Stimulated activated CD4-positive, alpha-beta T cell treated with anti-CD3 and anti-CD28 coated beads, Interleukin-4, amount 100 ng/mL, for 1 hour (primary cell): Measurements from ENCODE around the gene C1orf105.

Experiments
- DNase-seq: peaks from one replicate; pipeline ENCODE4 v3.0.0-alpha.2; 2020

C1orf105 gene

DNA sequence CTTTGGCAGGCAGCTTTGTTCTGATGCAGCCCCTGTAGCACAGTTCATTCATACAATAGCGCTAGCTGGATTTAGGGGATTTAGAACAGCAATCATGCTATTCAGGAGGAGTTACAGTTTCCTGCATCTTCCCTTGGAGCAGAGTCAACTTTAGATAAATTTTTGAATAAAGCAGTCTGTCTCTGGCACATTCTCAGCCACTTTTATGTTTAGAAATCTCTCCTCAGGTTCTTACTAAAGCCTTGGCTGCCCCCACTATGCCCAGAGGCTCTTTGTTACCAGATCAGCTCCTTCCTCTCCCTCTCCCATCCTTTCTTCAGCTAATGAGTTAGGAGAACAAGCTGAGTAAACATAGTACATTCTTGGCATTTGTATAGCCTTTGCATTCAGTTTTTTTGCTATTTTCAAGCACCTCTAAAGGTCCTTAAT is 40.4 kb downstream of the C1orf105 start:
- no peak for DNase-seq

DNA sequence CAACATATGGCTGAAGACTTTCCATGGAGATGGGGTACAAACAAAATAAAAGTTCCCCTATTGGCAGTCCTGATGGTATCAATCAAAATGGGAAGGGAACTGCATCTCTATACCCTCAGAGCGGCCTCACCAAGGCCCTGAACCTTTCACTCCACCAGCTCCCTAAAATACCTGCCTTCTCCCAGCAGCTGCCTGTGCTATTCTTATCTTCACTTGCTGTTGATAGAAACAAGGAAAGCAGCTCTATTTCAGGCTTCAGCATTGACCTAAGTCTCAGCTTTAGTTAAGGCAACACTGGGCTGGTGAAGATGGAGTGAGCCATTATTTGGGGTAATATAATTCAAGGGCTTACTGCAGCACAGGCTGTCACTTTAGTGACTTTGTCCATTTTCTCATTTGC is 45.1 kb downstream of the C1orf105 start:
- no peak for DNase-seq

DNA sequence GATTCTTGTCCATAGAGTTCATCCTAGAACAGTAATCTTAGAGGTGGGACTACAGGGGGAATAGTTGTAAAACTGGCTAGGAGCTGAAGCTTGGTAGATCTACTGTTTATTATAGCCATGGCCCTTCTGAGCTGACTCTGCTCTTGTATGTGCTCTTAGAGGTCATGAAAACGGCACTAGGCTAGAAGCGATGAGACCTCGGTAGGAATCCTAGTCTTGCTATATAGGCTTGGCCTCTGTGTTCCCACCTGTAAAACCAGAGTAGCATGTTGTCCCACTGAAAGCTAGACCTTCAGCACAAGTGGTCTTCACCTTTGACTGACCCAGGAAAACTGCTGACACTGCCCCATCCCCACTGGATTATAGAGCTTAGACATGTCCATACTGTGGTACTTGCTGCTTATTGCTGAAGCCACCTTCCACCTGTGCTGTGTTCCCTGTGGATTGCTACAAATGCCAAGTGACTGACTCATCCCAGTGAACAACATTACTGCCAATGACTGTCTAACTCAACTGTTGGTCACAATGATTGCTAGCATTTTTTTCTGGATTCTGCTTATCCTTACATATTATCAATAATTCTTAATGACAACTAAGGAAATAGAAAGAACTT is 46.4 kb downstream of the C1orf105 start:
- no peak for DNase-seq

DNA sequence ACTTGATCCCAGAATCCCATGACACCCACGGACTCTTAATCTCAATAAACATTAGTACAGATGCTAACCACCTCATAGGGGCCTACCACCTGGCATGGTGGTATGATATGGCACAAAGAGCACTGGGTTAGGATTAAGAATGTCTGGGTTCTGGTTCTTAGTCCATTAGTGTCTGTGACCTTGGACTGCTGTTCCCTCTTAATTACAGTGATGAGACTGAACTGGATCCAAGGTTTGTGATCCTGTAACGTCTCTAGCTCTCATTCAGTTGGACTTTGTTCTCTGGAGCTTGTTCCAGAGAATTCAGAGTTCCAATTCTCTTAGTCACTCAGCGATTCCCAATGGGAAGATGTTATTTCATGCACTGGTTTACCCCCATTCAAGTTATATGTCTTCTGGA is 47.0 kb downstream of the C1orf105 start:
- no peak for DNase-seq

DNA sequence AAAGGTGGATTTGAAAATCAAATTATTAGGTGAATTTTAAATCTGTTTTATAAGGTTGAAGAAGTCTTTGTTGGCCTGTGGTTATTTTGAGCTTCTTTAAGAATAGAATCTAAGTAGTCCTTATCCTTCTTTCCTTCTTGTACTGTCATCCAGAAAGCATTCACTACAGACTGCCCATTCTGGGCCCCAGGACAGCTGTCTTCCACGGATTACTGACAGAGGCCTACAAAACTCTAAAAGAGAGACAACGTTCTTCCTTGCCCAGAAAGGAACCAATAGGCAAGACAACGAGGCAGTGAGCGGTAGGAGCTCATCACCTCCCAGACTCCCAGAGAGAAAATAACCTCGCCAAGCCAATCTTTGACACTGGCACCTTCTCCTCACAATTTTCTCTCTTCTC is 47.8 kb downstream of the C1orf105 start:
- no peak for DNase-seq

DNA sequence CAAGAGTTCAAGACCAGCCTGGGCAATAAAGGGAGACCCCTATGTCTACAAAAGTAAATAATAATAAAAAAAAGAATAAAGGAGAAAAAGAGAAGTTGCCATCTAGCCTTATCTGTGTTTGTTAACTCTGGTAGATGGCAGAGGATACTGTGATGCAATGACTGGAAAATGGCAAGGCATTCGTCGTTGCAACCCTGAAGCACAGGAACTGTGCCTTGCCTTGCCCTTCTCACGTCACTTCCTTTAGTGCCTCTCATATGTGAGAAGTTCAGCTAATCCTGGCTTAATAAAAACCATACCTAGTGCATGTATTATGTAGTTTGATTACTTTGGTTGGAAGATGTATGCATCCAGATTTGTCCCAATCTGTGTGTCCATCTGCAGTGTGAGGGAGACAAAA is 49.2 kb downstream of the C1orf105 start:
- no peak for DNase-seq

DNA sequence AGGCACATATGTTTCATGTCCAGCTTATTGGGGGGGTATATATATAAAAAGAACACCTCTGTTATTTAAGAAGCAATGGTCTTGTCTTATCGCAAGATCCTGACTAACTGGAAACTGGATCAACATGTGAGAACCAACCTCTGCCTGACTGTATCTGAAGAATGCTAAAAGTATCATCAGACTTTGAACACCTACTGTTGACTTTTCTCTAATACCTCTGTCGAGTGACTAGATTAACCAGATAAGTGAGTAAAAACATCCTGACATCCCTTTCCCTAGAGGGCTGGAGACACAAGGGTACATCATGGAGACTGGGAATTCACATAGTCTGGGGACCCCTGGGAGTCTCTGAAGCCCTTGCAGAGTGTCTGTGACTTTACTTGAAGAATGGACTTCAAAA is 49.7 kb downstream of the C1orf105 start:
- no peak for DNase-seq

DNA sequence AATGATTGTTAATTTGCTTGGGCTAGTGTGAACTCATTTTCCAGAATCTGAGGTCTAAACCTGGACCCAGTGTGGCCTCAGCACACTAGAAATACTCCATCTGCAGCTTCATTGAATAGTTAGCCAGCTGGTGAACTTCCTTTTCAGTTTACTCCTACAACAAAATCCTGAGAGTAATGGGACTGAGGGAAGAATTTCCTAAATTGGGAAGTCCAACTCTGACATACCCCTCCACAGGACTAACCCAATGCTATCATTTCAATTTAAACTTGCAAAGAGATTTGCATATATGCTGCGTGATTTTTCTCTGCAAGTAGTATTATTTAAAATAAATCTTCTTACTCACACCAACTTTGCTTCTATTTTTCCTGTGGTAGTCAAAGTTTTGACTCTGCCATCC is 51.2 kb downstream of the C1orf105 start:
- DNase-seq = no peak

DNA sequence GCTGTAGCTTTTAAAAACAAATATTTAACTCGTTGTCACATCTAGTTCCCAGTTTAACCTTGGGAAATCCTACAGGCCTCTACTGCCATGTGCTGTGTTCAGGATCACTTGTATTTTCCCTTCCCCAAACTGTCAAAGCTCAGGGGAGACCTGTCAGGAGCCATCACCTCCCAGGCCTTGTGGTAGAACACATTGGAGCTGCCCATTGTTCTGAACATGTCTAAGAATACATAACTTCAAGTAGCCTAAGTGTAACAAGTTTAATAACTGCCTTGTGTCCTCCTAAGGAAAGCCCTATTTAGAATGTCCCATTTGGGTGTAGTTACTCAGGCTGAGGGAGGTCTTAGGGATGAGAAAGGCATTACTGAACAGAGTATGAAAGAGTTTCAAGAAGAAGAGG is 52.0 kb downstream of the C1orf105 start:
- DNase-seq = no peak

DNA sequence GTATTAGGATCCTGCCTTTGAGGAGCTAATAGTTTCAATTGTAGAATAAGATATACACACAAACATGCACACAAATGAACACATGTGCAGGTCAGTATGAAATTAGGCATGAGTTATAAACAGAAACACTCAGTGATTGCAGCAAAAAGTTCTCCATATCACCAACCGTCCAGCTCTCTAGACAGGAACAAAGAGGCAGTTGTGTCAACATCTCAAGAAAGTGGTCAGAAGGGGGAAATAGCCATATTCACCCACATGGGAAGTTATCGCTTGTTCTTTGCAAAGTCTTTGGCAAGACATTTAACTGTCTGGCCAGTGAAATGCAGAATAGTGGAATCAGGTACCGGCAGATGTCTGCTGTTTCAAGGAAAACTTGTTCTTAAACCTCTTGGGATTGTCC is 52.8 kb downstream of the C1orf105 start:
- no peak for DNase-seq

DNA sequence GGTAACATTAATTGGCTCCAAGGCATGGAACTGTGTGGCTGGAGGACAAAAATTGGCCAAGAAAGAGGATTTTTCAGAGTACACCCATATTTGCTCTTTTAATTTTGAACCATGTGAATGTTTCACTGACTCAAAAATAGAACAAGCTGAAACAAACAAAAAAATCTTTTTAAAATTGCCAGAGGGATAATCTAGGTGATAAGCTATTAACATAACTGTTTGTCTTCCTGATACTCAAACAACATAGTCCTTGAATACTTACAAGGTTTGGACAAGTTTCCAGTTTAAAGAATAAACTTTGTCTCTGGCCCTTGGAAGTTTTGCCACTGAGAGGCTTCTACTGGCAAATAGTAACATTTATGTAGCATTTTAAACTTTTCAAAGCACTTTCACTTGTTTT is 53.4 kb downstream of the C1orf105 start:
- DNase-seq = no peak

DNA sequence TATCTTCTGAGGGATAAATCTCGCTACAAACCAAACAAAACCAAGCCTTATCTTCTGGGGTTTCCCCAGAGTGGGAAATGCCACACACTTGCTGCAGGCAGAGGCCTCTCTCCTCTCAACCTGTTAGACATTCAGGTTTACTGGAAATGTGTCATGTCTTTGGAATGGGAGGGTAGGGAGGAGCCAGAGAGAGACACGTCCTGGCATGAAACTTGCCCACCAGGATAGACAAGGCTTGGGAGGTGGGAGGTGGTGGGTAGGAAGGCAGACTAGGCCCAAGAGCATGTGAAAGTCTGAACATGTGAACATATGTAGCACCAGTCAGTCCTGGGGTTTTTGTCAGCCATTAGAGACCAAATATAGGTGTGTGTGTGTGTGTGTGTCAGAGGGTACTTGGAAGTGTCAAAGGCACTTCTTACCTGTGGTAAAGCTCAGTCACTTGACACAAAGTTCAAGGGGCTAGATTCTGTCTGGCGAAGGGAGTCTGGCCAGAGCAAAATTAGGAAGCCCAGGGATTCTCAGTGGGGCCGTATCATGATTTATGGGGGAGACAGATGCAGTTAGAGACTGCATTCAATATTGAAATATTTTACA is 55.8 kb downstream of the C1orf105 start:
- no peak for DNase-seq

DNA sequence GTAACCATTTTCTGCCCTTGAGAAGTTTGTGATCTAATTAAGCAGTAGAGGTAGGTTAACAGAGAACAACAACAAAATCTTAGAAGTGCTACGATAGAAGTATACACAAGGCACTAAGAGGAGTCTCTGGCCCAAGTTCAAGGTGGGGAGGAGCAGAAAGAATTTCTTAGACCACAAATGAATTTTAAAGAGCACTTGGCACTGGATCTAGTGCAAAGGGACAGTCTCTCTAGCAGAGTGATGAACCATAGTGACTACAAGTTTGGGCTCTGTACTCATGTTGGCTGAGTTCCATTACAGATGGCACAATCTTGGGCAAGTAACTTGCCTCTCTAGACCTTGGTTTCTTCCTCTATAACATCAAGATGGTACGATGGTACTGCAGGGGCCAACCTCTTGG is 56.7 kb downstream of the C1orf105 start:
- DNase-seq = no peak

DNA sequence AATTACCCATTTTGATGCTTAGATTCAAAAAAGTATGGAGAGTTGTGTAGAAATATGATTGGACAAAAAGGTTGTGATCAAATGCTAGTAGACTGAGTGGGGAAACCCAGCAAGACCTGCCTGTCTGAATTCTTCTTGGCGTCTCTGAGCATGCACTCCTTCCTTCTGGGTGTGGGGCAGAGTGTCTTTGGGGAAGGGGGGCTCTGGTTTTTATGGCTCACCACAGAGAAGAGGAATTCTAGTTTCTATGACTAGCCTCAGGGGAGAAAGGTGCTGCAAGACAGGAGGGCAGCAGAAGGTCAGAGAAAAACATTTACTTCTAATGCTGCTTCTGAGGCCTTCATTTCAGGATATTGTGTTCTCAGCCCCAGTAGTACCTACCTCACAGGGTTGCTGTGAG is 57.3 kb downstream of the C1orf105 start:
- no peak for DNase-seq

DNA sequence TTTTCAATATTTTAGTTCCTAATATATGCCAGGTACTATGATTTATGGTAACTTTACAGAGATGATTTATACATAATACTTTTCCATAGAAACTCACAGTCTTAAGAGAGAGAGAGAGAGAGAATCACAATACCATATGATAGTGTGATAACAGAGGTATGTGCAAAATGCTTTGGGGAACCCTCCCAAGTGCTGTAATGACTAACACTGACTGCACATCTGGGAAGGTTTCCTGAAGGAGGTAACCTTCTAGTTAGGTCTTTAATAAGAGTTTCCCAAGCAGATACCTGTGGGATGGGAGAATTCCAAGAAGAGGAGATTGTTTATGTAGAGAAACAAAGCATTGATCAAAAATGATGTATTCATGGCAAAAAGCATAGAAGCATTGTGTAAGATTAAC is 58.0 kb downstream of the C1orf105 start:
- DNase-seq = no peak

DNA sequence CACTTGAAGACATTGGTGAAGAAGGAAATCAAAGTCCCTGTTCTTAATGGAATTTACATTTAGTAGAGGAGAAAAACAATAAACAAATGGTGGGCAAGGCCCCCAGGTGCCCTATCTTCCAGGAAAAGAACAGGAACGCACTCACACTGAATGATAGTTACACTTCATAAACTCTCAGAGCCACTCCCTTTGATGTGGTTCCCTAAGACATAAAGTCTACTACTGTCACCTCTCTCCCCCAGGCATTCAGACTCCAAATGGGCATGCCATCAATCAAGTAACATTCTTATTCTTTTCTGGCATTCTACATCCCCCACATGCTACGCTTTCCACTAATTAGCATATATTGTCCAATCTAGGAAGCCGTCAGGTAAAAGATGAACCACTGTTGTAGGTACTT is 59.9 kb downstream of the C1orf105 start:
- no peak for DNase-seq

DNA sequence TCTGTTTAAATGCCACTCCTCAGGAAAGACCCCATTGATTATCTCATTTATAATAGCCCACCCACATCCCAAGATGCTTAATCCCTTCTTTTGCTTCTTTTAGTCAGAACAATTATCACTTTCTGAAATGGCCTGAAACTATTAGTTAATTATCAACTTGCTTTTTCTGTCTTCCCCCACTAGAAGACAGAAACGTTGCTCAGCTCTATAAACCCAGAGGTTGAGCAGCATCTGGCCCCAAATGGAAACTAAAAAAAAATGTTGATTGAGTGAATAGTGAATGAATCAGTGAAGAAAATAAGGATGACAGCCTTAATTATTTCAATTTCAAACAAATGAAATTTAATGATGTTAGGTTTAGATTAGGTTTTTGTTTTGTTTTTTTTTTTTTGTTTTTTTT is 61.6 kb downstream of the C1orf105 start:
- no peak for DNase-seq

DNA sequence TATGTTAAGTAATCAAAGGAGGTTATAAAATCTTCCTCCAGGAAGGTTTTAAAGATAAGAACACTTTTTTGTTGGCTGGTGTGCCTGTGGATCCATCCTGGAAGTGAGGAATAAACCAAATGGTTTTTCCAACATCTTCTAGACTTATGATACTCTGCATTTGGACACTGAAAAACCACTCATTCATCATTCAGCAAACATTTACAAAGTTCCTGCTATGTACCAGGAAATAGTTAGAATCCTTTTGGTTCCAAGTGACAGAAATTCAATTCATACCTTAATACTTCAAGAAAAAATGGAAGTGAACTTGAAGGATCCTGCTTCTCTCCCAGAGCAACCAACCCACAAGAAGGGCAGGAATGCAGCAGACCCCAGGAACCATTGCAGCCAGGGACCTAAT is 63.0 kb downstream of the C1orf105 start:
- DNase-seq = no peak

DNA sequence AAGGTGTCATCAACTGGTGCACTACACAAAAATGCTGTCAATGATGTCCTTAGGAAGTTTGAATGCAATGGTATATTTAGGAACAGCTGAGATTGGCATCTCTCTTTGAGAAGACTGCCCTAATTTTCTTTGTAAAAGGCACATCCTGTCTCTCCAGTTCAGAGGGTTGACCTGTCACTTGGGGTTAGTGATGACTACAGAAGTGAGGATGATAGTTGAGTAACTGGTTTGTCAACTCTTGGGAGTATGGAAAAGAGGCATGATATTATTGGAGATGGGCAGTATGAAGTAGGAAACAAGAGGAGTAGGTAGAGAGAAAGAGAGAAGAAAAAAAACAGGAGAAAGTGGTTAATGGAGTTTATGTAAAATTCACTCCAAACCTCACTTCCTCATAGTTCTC is 63.8 kb downstream of the C1orf105 start:
- no peak for DNase-seq

DNA sequence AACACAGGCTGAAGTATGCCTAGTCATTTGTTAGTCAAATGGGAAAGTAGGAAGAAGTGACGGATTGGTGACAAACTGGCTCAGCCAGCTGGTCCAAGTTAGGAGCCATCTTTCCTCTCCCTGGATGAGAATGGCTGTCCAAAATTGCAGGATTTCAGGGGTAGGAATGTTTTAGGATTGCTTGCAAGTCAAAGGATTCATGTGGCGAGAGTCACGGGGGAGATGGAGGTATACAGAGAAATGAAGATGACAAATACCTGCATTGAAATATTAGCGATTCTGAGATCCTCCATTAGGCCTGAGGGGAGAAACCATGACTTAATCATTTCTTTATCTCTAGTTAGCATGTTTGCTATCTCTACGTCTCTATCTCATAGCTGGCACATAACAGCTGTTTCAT is 65.1 kb downstream of the C1orf105 start:
- DNase-seq = no peak

DNA sequence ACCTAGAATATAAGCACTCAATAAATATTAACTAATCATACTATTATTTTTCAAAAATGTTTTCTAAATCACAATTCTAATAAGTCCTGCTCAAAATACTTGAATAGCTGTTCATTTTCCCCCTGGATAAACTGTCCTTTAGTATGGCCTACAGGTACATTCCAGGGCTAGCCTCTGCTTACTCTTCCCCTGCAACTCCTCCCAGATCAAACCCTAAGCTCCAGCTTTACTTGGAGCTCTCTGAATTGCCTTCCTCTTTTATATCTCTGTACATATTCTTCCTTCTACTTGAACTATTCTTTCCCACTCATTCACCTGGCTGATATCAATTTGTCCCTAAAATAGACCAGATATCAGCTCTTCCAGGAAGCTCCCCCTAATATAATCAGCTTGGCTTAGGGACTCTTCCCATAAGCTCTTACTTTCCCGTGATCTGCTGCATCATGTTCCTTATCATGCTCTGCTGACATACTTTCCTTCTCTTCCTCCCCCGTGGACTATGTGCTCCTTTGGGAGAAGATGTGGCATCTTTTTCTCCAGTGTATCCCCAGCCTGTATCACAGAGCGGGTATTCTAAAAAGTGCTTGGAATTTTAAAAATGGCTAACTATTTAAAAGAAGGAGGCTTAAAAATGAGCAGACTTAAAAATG is 66.4 kb downstream of the C1orf105 start:
- no peak for DNase-seq

DNA sequence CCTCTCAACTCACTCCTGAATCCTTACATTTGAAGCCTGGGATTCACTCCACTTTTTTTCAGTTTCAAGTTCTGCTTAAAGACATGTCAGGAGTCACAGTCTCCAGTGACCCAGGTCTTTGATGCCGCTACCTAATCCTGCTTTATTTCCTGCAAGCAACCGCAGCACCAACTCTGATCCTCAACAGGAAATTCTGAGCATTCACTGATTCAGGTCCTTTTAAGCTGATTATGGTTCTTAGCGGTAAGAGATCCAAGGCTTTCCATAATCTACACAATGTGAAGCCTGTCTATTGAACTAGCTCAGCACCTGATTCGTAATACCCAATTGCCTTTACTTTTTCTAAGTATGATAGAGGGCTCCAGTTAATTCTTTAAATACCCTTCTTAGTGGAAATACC is 67.1 kb downstream of the C1orf105 start:
- no peak for DNase-seq

DNA sequence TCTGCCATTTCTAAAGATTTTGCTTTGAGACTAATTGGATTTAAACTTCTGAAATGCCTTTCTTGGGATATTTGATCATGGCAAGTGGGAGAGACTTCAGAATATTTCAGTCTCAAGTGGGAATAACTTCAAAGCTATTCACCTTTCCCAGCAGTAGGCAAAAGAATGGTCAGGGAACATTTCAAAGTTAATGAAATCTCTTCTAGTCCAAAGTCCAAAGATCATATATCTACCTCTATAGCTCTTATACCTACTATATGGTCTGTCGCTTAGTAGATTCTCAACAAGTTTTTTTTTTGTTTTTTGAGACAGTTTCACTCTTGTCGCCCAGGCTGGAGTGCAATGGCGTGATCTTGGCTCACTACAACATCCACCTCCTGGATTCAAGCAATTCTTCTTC is 67.9 kb downstream of the C1orf105 start:
- no peak for DNase-seq

DNA sequence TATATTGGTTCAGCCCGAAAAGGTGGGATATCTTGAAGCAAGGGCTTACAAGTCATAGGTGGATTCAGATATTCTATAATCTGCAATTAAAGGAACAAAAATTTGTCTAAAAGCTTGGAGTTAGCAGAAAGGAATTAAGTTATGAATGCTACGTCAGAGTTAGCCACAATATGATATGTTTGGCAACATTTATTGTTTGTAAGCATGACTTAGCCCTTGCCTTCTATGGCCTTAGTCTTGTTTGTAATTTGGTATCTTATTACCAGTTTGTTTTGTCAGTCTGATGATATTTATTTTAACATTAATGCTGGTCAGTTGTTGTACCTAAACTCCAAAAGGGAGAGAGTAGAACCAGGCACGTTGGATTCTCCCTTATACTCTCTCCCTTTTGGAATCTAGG is 69.4 kb downstream of the C1orf105 start:
- DNase-seq = no peak

DNA sequence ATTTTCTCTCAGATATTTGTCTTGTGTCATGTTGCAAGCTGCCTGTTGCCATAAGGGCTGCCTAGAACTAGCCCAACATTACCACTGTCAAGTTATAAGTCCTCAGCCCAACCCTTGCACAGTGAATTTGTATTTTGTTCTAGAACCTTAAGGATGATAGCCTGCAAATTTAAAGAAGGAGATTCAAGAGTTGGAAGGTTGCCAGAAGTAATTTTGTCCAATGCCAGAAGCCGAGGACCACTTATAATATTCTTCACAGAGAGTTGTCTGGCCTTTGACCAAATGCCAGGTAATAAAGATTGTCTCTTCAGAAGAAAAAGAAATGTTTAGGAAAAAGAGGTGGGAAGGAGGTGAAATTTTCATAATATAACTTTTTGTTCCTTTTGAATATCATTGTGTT is 71.9 kb downstream of the C1orf105 start:
- no peak for DNase-seq
